ENCODE results near the gene RNMT. TPM values are rescaled to one million over a fixed set of nuclear protein-coding genes. Genes with fewer than 3 reads are reported as not detected.

The RNMT gene
- total RNA-seq, 1 experiment from 2014 or later = 66.3 TPM

GRCh38 chr18:13756261-13756660, 29.8 kb downstream of the RNMT start:
- Histone ChIP-seq H3K9me3 (ENCODE audit: control insufficient read depth, low read depth, low read length) (no peaks in the 10 kb centered on the region), H3K18ac (ENCODE audit: insufficient read length, low read depth, low read length) (no peak overlapping the region), H3K9ac (ENCODE audit: extremely low read depth, insufficient read length, low read length) (no peak overlapping the region), H3K79me1 (ENCODE audit: insufficient read depth, low read depth, low read length, poor library complexity, severe bottlenecking) (no peaks in the 10 kb centered on the region), H3T11ph (ENCODE audit: low read length) (no peak overlapping the region), H3K23ac (ENCODE audit: insufficient read length, low read depth, low read length) (no peak overlapping the region), H4K8ac (replicated peaks; ENCODE audit: insufficient read length, low read depth, low read length) (no peak overlapping the region), H2BK5ac (ENCODE audit: insufficient read length, low read length) (no peak overlapping the region), H3K23me2 (ENCODE audit: insufficient read length, low read depth, low read length, poor library complexity, severe bottlenecking) (no peaks in the 10 kb centered on the region), H3K4me2 (ENCODE audit: insufficient read depth, insufficient read length, low read length) (no peak overlapping the region), H3K14ac (ENCODE audit: insufficient read depth, low read length) (no peak overlapping the region), H3K27ac (ENCODE audit: insufficient read length, low read depth, low read length) (no peak overlapping the region), H2BK12ac (ENCODE audit: insufficient read length, low read depth, low read length) (no peak overlapping the region), H3K4me1 (ENCODE audit: insufficient read depth, low read length) (no peaks in the 10 kb centered on the region), H2AK5ac (ENCODE audit: insufficient read length, low read length) (no peak overlapping the region), H2BK120ac (ENCODE audit: low read depth, low read length, poor library complexity, severe bottlenecking) (no peak overlapping the region), H4K20me1 (ENCODE audit: control insufficient read depth, insufficient read depth, insufficient read length) (no peaks in the 10 kb centered on the region), H2AFZ (ENCODE audit: low read length) (no peak overlapping the region), H3K27me3 (ENCODE audit: insufficient read depth, low read length) (no peaks in the 10 kb centered on the region), H3K79me2 (ENCODE audit: insufficient read depth, low read length) (no peaks in the 10 kb centered on the region), H3K56ac (ENCODE audit: insufficient read length, low read depth, low read length) (no peak overlapping the region), H2BK20ac (ENCODE audit: low read depth, low read length, poor library complexity, severe bottlenecking) (no peak overlapping the region), H2BK15ac (ENCODE audit: low read depth, low read length) (no peak overlapping the region), H3K4ac (ENCODE audit: low read depth, low read length) (no peak overlapping the region), H4K5ac (ENCODE audit: insufficient read length, low read depth, low read length) (no peak overlapping the region), H4K91ac (ENCODE audit: insufficient read length, low read depth, low read length) (no peak overlapping the region)
- no peaks in the 10 kb centered on the region for H3K27me3 Mint-ChIP-seq (ENCODE audit: low read depth)
- H3K4me3 Mint-ChIP-seq = no peak overlapping the region
- H3K36me3 Mint-ChIP-seq (ENCODE audit: insufficient read depth in 1 of 3, low read depth in 3 of 3) = peaks cover 42 to 76% (median 68%) of the 10 kb centered on the region in 3 experiments; a peak in 6 of 7 replicates
- H3K27ac Mint-ChIP-seq = no peak overlapping the region
- H3K4me1 Mint-ChIP-seq = no peaks in the 10 kb centered on the region
- DNase-seq = no peak
- no CpG with 5 or more reads among the region's 2 CpGs for WGBS (ENCODE audit: extremely low coverage, insufficient read length, low lambda C conversion rate)
- H3K9me3 Mint-ChIP-seq = no peaks in the 10 kb centered on the region
- no peak for TF ChIP-seq CTCF (conservative IDR thresholded peaks at IDR 0.05)
